HG03460 (cell line): ENCODE results near the gene MAN2A1.

Source experiments
- ATAC-seq: cut with Tn5 transposase; IDR thresholded peaks from one replicate; pipeline ENCODE4 v1.9.1; 2021; ENCODE audit not compliant: unreplicated experiment

The MAN2A1 gene

GRCh38 chr5:109678447-109678846, 11.3 kb upstream of the MAN2A1 start:
- no peak for ATAC-seq

- no peak for ATAC-seq
These were observed 8.0 kb upstream of the MAN2A1 start for GRCh38 chr5:109681763-109682162.

- ATAC-seq, result no peak
These were observed 7.3 kb upstream of the MAN2A1 start for GRCh38 chr5:109682383-109682782.

- no peak for ATAC-seq
These were observed 3.8 kb upstream of the MAN2A1 start for GRCh38 chr5:109685916-109686315.

- no peak for ATAC-seq
These were observed 1.1 kb upstream of the MAN2A1 start for GRCh38 chr5:109688630-109688969.

- peak; percentile 71 for ATAC-seq
These were observed 572 bp upstream of the MAN2A1 start for GRCh38 chr5:109688970-109689739.

GRCh38 chr5:109690242-109690974, 681 bp downstream of the MAN2A1 start:
- peak; percentile 9 for ATAC-seq

- ATAC-seq, result peak; percentile 18
These were observed 1.3 kb downstream of the MAN2A1 start for GRCh38 chr5:109690975-109691574.

- ATAC-seq, result no peak
These were observed 2.3 kb downstream of the MAN2A1 start for GRCh38 chr5:109691996-109692395.

GRCh38 chr5:109692852-109693251, 3.1 kb downstream of the MAN2A1 start:
- ATAC-seq, result no peak

- no peak for ATAC-seq
These were observed 4.0 kb downstream of the MAN2A1 start for GRCh38 chr5:109693535-109694400.

- no peak for ATAC-seq
These were observed 4.7 kb downstream of the MAN2A1 start for GRCh38 chr5:109694451-109694891.

GRCh38 chr5:109695005-109695926, 5.5 kb downstream of the MAN2A1 start:
- peak; percentile 56 for ATAC-seq

GRCh38 chr5:109697339-109697738, 7.6 kb downstream of the MAN2A1 start:
- no peak for ATAC-seq

- no peak for ATAC-seq
These were observed 10.9 kb downstream of the MAN2A1 start for GRCh38 chr5:109700516-109701153.

- no peak for ATAC-seq
These were observed 11.5 kb downstream of the MAN2A1 start for GRCh38 chr5:109701252-109701651.

- ATAC-seq, result no peak
These were observed 12.1 kb downstream of the MAN2A1 start for GRCh38 chr5:109701792-109702191.

GRCh38 chr5:109703166-109703565, 13.4 kb downstream of the MAN2A1 start:
- ATAC-seq, result no peak

GRCh38 chr5:109703829-109704228, 14.1 kb downstream of the MAN2A1 start:
- ATAC-seq, result no peak
